GM12878 (cell line): ENCODE measurements around the gene SEC31A.

Experiments used
- BACH1 ChIP-seq: fragments of 450-650 bp; IDR thresholded peaks from 2 replicates; pipeline ENCODE4 v1.6.1; 2017; ENCODE audit warnings: mild to moderate bottlenecking, borderline replicate concordance
- CTCF ChIP-seq, 3 experiments: IDR thresholded peaks in 2 of 3; conservative IDR thresholded peaks in 1 of 3; 2 replicates each; pipeline ENCODE4 v1.5.1; 2011; ENCODE audit warnings: low read depth in 3 of 3, low read length in 3 of 3, mild to moderate bottlenecking in 3 of 3, control low read depth in 2 of 3, moderate library complexity in 2 of 3, inconsistent platforms in 1 of 3, mixed read lengths in 1 of 3; ENCODE audit not compliant: control insufficient read depth in 2 of 3, insufficient read depth in 1 of 3; ENCODE audit errors: extremely low read depth in 1 of 3
- EP300 ChIP-seq, 2 experiments: fragments of 150-350 bp in 1 of 2; IDR thresholded peaks; 2 replicates each; pipeline ENCODE4 v1.6.1; 2011 to 2012; ENCODE audit warnings: low read depth in 2 of 2, low read length in 2 of 2, borderline replicate concordance in 1 of 2, improper control_type of control experiment in 1 of 2, inconsistent platforms in 1 of 2; ENCODE audit not compliant: control insufficient read depth in 1 of 2
- EZH2 ChIP-seq: IDR thresholded peaks from 2 replicates; pipeline ENCODE4 v1.6.1; 2012; ENCODE audit warnings: low read depth, mild to moderate bottlenecking, control low read depth, inconsistent platforms, low read length, borderline replicate concordance; ENCODE audit not compliant: control insufficient read depth
- IRF4 ChIP-seq: IDR thresholded peaks from 2 replicates; pipeline ENCODE4 v1.6.1; 2011; ENCODE audit warnings: low read depth, low read length
- JUND ChIP-seq: IDR thresholded peaks from 2 replicates; pipeline ENCODE4 v1.6.1; 2012; ENCODE audit warnings: low read depth, mild to moderate bottlenecking, low read length, improper control_type of control experiment, moderate library complexity
- RB1 ChIP-seq: fragments of 450-650 bp; formaldehyde crosslinking; IDR thresholded peaks from 2 replicates; pipeline ENCODE4 v1.6.1; 2017; ENCODE audit warnings: mild to moderate bottlenecking, borderline replicate concordance
- SIX5 ChIP-seq: IDR thresholded peaks from 2 replicates; pipeline ENCODE4 v1.6.1; 2011; ENCODE audit warnings: mild to moderate bottlenecking, low read depth, low read length, moderate library complexity; ENCODE audit not compliant: severe bottlenecking
- SMC3 ChIP-seq: IDR thresholded peaks from 2 replicates; pipeline ENCODE4 v1.6.1; 2011; ENCODE audit warnings: low read length, improper control_type of control experiment, borderline replicate concordance
- STAT3 ChIP-seq: IDR thresholded peaks from 2 replicates; pipeline ENCODE4 v1.6.1; 2011; ENCODE audit warnings: low read depth, low read length, improper control_type of control experiment
- ZBTB11 ChIP-seq: fragments of 450-650 bp; formaldehyde crosslinking; IDR thresholded peaks from 2 replicates; pipeline ENCODE4 v1.5.0; 2022; ENCODE audit warnings: mild to moderate bottlenecking, missing genetic modification characterization

DNA sequence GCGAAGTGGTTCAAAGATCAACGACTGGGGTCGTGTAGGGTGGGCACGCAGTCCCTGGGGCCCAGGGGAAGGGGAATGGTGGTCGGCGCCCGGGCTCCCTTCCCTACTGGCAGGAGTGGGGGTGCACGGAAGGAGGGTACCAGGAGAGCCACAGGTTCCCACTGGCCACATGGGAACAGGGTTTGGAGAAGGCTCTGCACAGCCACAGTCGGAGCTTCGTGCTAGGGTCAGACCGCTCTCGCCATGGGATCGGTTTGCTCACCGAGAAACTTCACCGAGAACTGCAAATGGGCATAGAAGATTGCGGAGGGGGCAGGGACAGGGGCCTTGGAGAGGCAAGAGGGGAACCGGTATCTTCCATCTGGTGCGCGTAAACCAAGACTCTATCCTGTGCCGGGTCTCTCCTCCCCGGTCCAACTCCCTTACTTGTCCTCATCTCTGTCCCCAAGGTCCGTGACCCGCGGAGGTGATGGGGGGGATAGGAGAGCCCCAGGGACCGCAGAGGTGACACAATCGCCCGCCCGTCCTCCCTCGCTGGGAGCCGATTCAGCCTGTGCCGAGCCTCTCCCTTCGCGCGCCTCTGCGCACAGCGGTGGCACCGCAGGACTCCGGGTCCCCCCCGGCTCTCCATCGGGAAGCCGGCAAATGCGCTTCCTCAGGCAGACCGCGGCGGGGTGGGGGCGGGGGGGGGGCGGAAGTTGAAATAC, 93.4 kb downstream of the SEC31A start:
- TF ChIP-seq SMC3 (no peak), EZH2 (no peak), STAT3 (no peak), RB1 (no peak), CTCF (IDR thresholded peaks at IDR 0.05 in 2 of 3, conservative IDR thresholded peaks at IDR 0.05 in 1 of 3; ENCODE audit: control insufficient read depth in 2 of 3, extremely low read depth in 1 of 3, insufficient read depth in 1 of 3, low read depth in 3 of 3, low read length in 3 of 3) (no peak), BACH1 (no peak), EP300 (IDR thresholded peaks at IDR 0.05; ENCODE audit: borderline replicate concordance in 1 of 2, control insufficient read depth in 1 of 2, low read depth in 2 of 2, low read length in 2 of 2) (no peak), IRF4 (no peak), JUND (no peak), ZBTB11 (no peak), SIX5 (no peak)
